GM06990 (cell line): ENCODE data around the gene GINS2.

ENCODE experiments used
- DNase-seq: peaks from one replicate; pipeline ENCODE4 v3.0.0-alpha.2; 2011; ENCODE audit not compliant: insufficient read length; ENCODE audit errors: extremely low read depth
- H3K27me3 ChIP-seq: replicated peaks from 2 replicates; pipeline ENCODE4 v1.6.0; 2011; ENCODE audit warnings: low read length; ENCODE audit not compliant: control insufficient read depth, insufficient read depth
- H3K36me3 ChIP-seq: 2 replicates; pipeline ENCODE4 v1.5.1; 2011; ENCODE audit warnings: low read length; ENCODE audit not compliant: control insufficient read depth, insufficient read depth
- H3K4me3 ChIP-seq: replicated peaks from 2 replicates; pipeline ENCODE4 v1.5.1; 2011; ENCODE audit warnings: low read depth, mild to moderate bottlenecking, control low read depth, low read length
- CTCF ChIP-seq: IDR thresholded peaks from 2 replicates; pipeline ENCODE4 v1.5.1; 2011; ENCODE audit warnings: low read length, control low read depth, mild to moderate bottlenecking, inconsistent platforms; ENCODE audit not compliant: insufficient read depth, poor library complexity, severe bottlenecking

The GINS2 gene

GRCh38 chr16:85687651-85688471 lies 893 bp downstream of the GINS2 start:
- no peak for TF ChIP-seq CTCF

GRCh38 chr16:85686912-85687591 lies 1.7 kb downstream of the GINS2 start:
- Histone ChIP-seq H3K27me3 (no peaks in the 10 kb centered on the region), H3K36me3 (peaks cover 2% of the 10 kb centered on the region), H3K4me3 (peak overlapping the region; percentile 80)
- DNase-seq: peak; percentile 77
- TF ChIP-seq CTCF: no peak

More at GRCh38 chr16:85687651-85688471, 893 bp downstream of the GINS2 start:
- Histone ChIP-seq H3K4me3 (peak overlapping the region; percentile 80), H3K27me3 (no peaks in the 10 kb centered on the region), H3K36me3 (peaks cover 2% of the 10 kb centered on the region; the same call in 1 of the 2 replicates)
- DNase-seq: peak; percentile 46

GRCh38 chr16:85685251-85685650 lies 3.5 kb downstream of the GINS2 start:
- TF ChIP-seq CTCF: no peak
- DNase-seq: no peak
- Histone ChIP-seq H3K36me3 (peaks cover 4% of the 10 kb centered on the region), H3K4me3 (no peak overlapping the region), H3K27me3 (no peaks in the 10 kb centered on the region)

GRCh38 chr16:85683363-85683762 lies 5.4 kb downstream of the GINS2 start:
- no peak for TF ChIP-seq CTCF
- Histone ChIP-seq H3K36me3 (peaks cover 12% of the 10 kb centered on the region), H3K4me3 (no peak overlapping the region), H3K27me3 (no peaks in the 10 kb centered on the region)
- no peak for DNase-seq

GRCh38 chr16:85682516-85682915 lies 6.2 kb downstream of the GINS2 start:
- Histone ChIP-seq H3K36me3 (peaks cover 13% of the 10 kb centered on the region), H3K27me3 (no peaks in the 10 kb centered on the region), H3K4me3 (no peak overlapping the region)
- no peak for TF ChIP-seq CTCF
- DNase-seq: no peak
